Retina (tissue), 1 donor: ENCODE data around the gene MPDZ.
"Not testable (repeated sequence)": the region's sequence is repeated elsewhere in the genome, so short reads cannot be mapped to it uniquely, and the experiment has no call there.

Source experiments
- DNase-seq: peaks from one replicate; pipeline ENCODE4 v3.0.0-alpha.2; 2016

MPDZ gene

DNA sequence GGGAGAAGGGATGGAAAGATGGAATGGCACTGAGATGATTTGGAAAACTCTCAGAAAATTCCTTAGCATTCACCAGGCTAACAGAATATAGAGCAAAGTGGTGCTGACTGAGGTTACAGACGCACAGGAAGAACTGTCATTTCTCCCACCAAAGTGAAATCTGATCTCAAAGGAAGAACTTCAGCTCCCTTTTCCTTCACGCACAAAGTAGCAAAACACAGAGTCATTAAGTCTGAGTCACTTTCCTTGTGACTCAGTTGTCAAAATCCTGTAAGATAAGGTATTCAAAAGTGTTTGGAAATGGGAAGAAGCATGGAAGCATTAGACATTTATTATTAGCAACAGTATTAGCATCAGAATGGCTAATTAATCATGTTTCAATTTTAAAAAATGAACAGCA lies 11.7 kb downstream of the MPDZ start:
- DNase-seq: no peak

GRCh38 chr9:13266167-13266566 lies 13.3 kb downstream of the MPDZ start:
- DNase-seq: no peak

- DNase-seq: no peak
Measured at GRCh38 chr9:13264788-13265187, 14.7 kb downstream of the MPDZ start.

DNA sequence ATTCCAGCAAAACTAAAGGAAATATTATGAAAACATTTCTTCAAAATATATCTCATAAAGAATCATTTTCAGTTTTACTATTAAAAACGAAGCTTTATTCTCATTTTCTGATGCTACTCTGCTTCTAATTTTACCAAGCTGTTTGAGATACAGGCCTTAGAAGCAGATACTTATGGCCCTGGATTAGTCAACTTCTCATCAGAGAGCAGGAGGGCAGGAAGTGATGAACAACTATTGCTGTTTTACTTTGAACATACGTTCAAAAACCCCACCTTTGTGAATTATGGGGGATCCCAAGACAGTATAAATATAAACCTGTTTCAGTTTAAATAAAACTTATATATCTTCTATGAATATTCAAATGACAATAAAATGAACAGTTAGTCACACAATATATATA lies 16.0 kb downstream of the MPDZ start:
- DNase-seq: no peak

DNA sequence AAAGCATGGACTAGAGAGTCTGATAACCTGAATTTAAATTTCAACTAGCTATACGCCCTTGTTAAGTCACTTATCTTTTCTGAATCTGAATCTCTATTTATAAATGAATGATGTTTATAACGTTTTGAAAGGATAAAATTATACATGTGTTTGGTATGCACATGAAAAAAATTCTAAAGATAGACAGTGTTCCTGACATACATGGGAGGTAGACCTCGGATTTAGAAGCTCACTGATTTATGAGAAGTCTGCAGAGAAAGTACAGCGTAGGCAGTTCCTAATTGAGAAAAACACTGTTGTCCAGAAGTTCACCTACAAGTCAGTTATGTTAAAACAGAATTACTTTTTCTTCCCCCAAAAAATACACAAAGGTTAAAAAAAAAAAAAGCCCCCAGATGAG lies 26.6 kb downstream of the MPDZ start:
- DNase-seq: no peak

DNA sequence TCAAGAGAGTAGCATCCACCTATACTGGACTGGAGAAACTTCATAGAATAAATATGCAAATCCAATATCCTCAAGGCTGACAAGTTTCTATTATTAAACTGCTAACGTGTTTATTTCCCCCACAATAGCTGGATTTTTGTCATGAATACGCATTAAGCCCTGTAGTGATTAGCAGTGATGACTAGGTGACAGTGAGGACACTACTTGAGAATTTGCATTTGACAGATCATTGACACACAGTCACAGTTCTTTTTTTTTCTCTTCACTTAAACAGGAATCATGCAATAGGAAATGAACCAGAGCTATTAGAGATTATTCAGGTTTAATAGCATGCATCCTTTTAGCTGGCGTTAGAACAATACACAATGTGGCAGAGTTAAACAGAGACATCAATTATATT lies 35.3 kb downstream of the MPDZ start:
- DNase-seq: no peak

- DNase-seq: no peak
Measured at GRCh38 chr9:13241283-13241682, 38.2 kb downstream of the MPDZ start.

DNA sequence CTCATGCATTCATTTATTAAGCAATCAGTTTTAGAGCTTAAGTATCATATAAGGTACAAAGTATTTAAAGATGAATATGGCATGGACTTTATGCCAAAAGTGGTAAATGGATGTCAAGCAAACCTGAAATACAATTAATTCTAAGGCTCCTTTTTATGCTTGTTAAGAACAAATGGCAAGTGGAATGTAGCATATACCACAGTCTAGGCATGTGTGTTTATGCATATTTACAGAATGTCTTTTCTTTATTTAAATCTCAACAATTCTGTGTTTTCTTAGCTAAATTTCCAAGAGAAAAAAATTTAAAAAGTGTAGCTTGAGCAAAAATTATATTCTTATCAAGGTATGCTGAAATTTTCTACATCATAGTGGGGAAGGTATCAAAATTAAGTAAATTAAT lies 39.8 kb downstream of the MPDZ start:
- no peak for DNase-seq

- no peak for DNase-seq
Measured at GRCh38 chr9:13239208-13239607, 40.3 kb downstream of the MPDZ start.

- DNase-seq: peak; percentile 3
Measured at GRCh38 chr9:13234932-13235331, 44.6 kb downstream of the MPDZ start.

DNA sequence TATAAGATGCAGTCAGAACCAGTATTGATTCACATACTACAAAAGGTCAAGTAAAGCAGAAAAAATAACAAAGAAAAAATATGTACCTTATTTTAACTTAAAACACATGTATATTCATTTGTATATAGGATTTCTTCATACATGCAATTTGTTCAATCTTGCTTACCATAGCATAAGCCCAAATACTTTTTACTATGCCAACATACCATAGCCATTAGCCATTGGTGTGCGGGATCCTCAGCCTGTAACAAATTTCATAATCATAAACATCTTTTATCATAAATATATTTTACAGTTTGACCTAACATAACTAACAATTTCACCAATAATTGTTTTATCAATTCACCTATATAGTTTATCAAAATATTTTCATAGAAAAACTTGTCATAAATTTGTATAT lies 51.1 kb downstream of the MPDZ start:
- no peak for DNase-seq

- no peak for DNase-seq
Measured at GRCh38 chr9:13224366-13224765, 55.1 kb downstream of the MPDZ start.

- DNase-seq: not testable (repeated sequence)
Measured at GRCh38 chr9:13222733-13223132, 56.8 kb downstream of the MPDZ start.

GRCh38 chr9:13221741-13222140 lies 57.8 kb downstream of the MPDZ start:
- no peak for DNase-seq

- no peak for DNase-seq
Measured at GRCh38 chr9:13220837-13221236, 58.7 kb downstream of the MPDZ start.

- DNase-seq: no peak
Measured at GRCh38 chr9:13215791-13216554, 63.5 kb downstream of the MPDZ start.

DNA sequence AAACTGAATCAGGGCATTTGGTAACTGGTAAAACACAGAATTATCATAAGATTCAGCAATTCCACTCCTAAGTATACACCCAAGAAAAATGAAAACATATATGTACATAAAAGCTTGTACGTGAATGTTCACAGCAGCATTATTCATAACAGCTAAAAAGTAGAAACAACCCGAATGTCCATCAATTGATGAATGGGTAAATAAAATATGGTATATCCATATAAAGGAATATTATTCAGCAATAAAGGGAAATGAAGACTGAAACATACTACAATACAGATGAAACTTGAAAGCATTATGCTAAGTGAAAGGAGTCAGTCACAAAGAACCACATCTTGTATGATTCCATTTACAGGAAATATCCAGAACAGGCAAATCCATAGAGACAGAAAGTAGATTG lies 65.5 kb downstream of the MPDZ start:
- DNase-seq: no peak

DNA sequence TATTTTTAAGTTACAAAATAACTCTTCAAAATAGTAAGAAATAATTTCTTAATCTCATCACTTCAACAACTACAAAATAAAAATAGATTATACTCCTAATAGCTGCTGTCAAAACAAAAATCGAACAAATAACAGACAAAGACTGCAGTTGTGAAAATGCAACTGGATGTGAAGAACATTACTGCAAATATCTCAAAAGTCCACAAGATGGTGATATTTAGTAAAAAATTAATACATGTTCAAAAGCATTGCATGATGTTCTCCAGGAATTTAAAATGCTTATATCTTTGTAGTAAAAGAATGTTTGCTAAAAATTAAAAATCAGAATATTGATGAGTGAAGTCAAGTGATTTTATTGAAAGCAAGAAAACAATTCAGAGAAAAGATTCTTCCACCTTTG lies 66.2 kb downstream of the MPDZ start:
- no peak for DNase-seq

GRCh38 chr9:13210306-13210705 lies 69.2 kb downstream of the MPDZ start:
- no peak for DNase-seq

DNA sequence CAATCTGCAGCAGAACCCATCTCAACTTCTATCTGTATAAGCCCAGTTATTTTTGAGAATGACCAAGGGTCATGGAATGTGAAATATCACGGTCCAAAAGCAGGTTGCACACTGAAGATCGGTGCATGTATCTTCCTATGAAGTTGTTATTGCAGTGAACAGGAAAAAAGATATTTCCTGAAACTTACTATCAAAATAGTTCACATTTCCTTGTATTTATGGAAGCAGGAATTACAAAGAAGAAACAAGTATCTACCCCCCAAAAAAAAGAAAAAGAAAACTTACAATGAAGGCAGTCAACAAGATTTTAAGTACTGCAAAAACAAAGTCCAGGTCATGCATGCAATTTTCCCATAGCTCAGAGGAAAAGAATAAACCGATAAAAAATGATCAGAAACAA lies 70.0 kb downstream of the MPDZ start:
- no peak for DNase-seq

GRCh38 chr9:13205824-13206223 lies 73.7 kb downstream of the MPDZ start:
- DNase-seq: no peak

- no peak for DNase-seq
Measured at GRCh38 chr9:13190040-13190439, 89.5 kb downstream of the MPDZ start.

GRCh38 chr9:13189362-13189761 lies 90.1 kb downstream of the MPDZ start:
- no peak for DNase-seq

GRCh38 chr9:13186774-13187173 lies 92.7 kb downstream of the MPDZ start:
- DNase-seq: no peak

- DNase-seq: no peak
Measured at GRCh38 chr9:13186091-13186490, 93.4 kb downstream of the MPDZ start.
